ENCODE data around the gene FYB1.

DNA sequence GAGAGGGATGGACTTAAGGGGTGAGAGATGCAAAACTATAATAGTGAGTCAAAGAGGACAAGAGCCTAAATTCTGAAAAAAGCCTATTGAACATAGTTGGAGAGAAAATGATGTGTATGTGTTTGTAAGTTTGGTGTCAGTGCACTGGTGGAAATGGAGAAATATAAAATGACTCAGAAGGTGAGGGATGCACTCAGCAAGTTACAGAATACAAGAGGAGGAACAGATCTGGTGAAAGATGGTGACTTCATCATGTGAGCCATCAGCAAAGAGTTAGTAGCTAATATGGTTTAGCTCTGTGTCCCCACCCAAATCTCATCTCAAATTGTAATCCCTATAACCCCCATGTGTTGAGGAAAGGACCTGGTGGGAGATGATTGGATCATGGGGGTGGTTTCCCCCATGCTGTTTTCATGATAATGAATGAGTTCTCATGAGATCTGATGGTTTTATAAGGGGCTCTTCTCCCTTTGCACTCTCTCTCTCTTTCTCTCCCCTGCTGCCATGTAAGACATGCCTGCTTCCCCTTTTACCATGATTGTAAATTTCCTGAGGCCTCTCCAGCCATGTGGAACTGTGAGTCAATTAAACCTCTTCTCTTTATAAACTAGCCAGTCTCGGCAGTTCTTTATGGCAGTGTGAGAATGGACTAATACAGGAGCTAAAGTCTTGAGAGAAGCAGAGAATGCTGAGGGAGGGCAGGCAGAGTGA, 30.4 kb upstream of the FYB1 start:
- TF ChIP-seq CTCF (conservative IDR thresholded peaks at IDR 0.05; ENCODE audit: low read depth, low read length) (no peak), EZH2 (IDR thresholded peaks at IDR 0.05; ENCODE audit: low read length, unreplicated experiment) (no peak), EZH2phosphoT487 (IDR thresholded peaks at IDR 0.05; ENCODE audit: borderline replicate concordance, low read length) (no peak)

All from PC-3 (cell line).